Spinal cord (tissue), 10 donors: ENCODE measurements around the gene PPIP5K2. TPM values are rescaled to one million over a fixed set of nuclear protein-coding genes. Genes with fewer than 3 reads are reported as not detected.
"Not testable (repeated sequence)": the region's sequence is repeated elsewhere in the genome, so short reads cannot be mapped to it uniquely, and the experiment has no call there.

Experiments
- DNase-seq, 6 donors: peaks; one replicate each; pipeline versions ENCODE4 v3.0.0 to v3.0.0-alpha.2; 2013 to 2015; ENCODE audit warnings: low spot score in 6 of 6, low read depth in 4 of 6
- H3K27ac ChIP-seq: one replicate; pipeline ENCODE4 v1.5.1; 2013; ENCODE audit warnings: low read depth, low read length, control low read depth
- H3K27me3 ChIP-seq: one replicate; pipeline ENCODE4 v1.6.1; 2013; ENCODE audit warnings: low read length; ENCODE audit not compliant: control insufficient read depth, insufficient read depth
- H3K36me3 ChIP-seq: one replicate; pipeline ENCODE4 v1.6.1; 2013; ENCODE audit warnings: low read length; ENCODE audit not compliant: control insufficient read depth, insufficient read depth
- H3K4me1 ChIP-seq: one replicate; pipeline ENCODE4 v1.6.1; 2013; ENCODE audit warnings: low read length; ENCODE audit not compliant: control insufficient read depth, insufficient read depth
- H3K4me3 ChIP-seq: one replicate; pipeline ENCODE4 v1.5.1; 2013; ENCODE audit warnings: low read depth, low read length, control low read depth
- H3K9me3 ChIP-seq: one replicate; pipeline ENCODE4 v1.6.1; 2013; ENCODE audit warnings: low read length; ENCODE audit not compliant: control insufficient read depth, insufficient read depth
- WGBS: methylation state at CpG from one replicate; pipeline ENCODE4 v1.1.5; 2013; ENCODE audit warnings: missing lambda C conversion rate; ENCODE audit not compliant: insufficient coverage; 5-methylcytosine and 5-hydroxymethylcytosine counted together
- polyA plus RNA-seq, 2 donors: library from polyadenylated mRNA; unstranded; fragments of 120-200 nt; gene quantifications; one replicate each; pipeline ENCODE4 v1.2.1, GENCODE V29; 2013; ENCODE audit not compliant: insufficient read length in 2 of 2
- total RNA-seq, 2 donors: library from RNA; depleted of rRNA in 1 of 2; stranded (reverse); fragments of 120-200 nt in 1 of 2; fragments of >200 nt in 1 of 2; gene quantifications; one replicate each; pipeline versions ENCODE4 v1.2.3 to v1.2.4, GENCODE V29; 2013 to 2014
- donor health status: healthy.

PPIP5K2 gene
- total and polyA plus RNA-seq, 4 donors, result 62.3 to 133 (median 90.1) TPM

- Histone ChIP-seq H3K27ac (no peak overlapping the region), H3K9me3 (no peaks in the 10 kb centered on the region), H3K4me3 (no peak overlapping the region), H3K4me1 (no peaks in the 10 kb centered on the region), H3K36me3 (peaks cover 3% of the 10 kb centered on the region), H3K27me3 (no peaks in the 10 kb centered on the region)
- no peak for DNase-seq
- 98% methylated on average over 7 of the region's 8 CpGs for WGBS
These were observed 66.1 kb downstream of the PPIP5K2 start for GRCh38 chr5:103186152-103186551.

GRCh38 chr5:103188436-103188835, 68.3 kb downstream of the PPIP5K2 start:
- Histone ChIP-seq H3K27ac (no peak overlapping the region), H3K36me3 (no peaks in the 10 kb centered on the region), H3K9me3 (no peaks in the 10 kb centered on the region), H3K4me3 (no peak overlapping the region), H3K4me1 (no peaks in the 10 kb centered on the region), H3K27me3 (no peaks in the 10 kb centered on the region)
- WGBS, result no CpG with 5 or more reads among the region's 1 CpG
- DNase-seq, result no peak

GRCh38 chr5:103203226-103203625, 83.1 kb downstream of the PPIP5K2 start:
- Histone ChIP-seq H3K9me3 (no peaks in the 10 kb centered on the region), H3K4me3 (no peak overlapping the region), H3K27ac (no peak overlapping the region), H3K4me1 (no peaks in the 10 kb centered on the region), H3K36me3 (no peaks in the 10 kb centered on the region), H3K27me3 (no peaks in the 10 kb centered on the region)
- DNase-seq, result no peak

- H3K4me1 ChIP-seq, H3K27me3 ChIP-seq, H3K36me3 ChIP-seq, H3K9me3 ChIP-seq, H3K27ac ChIP-seq, DNase-seq, H3K4me3 ChIP-seq: not testable (repeated sequence)
- no CpG with 5 or more reads among the region's 3 CpGs for WGBS
These were observed 84.9 kb downstream of the PPIP5K2 start for GRCh38 chr5:103204990-103205389.

GRCh38 chr5:103205991-103206700, 86.0 kb downstream of the PPIP5K2 start:
- H3K27ac ChIP-seq, result no peak overlapping the region
- no peak overlapping the region for H3K4me3 ChIP-seq
- no CpG with 5 or more reads among the region's 3 CpGs for WGBS
- DNase-seq, result no peak
- no peaks in the 10 kb centered on the region for H3K27me3 ChIP-seq
- H3K4me1 ChIP-seq, result no peaks in the 10 kb centered on the region
- H3K36me3 ChIP-seq, result no peaks in the 10 kb centered on the region
- no peaks in the 10 kb centered on the region for H3K9me3 ChIP-seq

GRCh38 chr5:103207011-103207410, 86.9 kb downstream of the PPIP5K2 start:
- Histone ChIP-seq H3K4me3 (no peak overlapping the region), H3K9me3 (no peaks in the 10 kb centered on the region), H3K27ac (no peak overlapping the region), H3K36me3 (no peaks in the 10 kb centered on the region), H3K4me1 (no peaks in the 10 kb centered on the region), H3K27me3 (no peaks in the 10 kb centered on the region)
- no peak for DNase-seq
- WGBS, result no CpG with 5 or more reads among the region's 1 CpG

GRCh38 chr5:103207653-103208052, 87.6 kb downstream of the PPIP5K2 start:
- Histone ChIP-seq H3K27me3 (no peaks in the 10 kb centered on the region), H3K27ac (no peak overlapping the region), H3K4me1 (no peaks in the 10 kb centered on the region), H3K36me3 (no peaks in the 10 kb centered on the region), H3K4me3 (no peak overlapping the region), H3K9me3 (no peaks in the 10 kb centered on the region)
- DNase-seq, result no peak

GRCh38 chr5:103208460-103208859, 88.4 kb downstream of the PPIP5K2 start:
- Histone ChIP-seq H3K9me3 (no peaks in the 10 kb centered on the region), H3K4me1 (no peaks in the 10 kb centered on the region), H3K27me3 (no peaks in the 10 kb centered on the region), H3K4me3 (no peak overlapping the region), H3K36me3 (no peaks in the 10 kb centered on the region), H3K27ac (no peak overlapping the region)
- no CpG with 5 or more reads among the region's 2 CpGs for WGBS
- DNase-seq, result no peak

GRCh38 chr5:103209065-103209464, 89.0 kb downstream of the PPIP5K2 start:
- Histone ChIP-seq H3K27ac (no peak overlapping the region), H3K9me3 (no peaks in the 10 kb centered on the region), H3K27me3 (no peaks in the 10 kb centered on the region), H3K4me3 (no peak overlapping the region), H3K36me3 (no peaks in the 10 kb centered on the region), H3K4me1 (no peaks in the 10 kb centered on the region)
- no peak for DNase-seq

GRCh38 chr5:103210952-103211351, 90.9 kb downstream of the PPIP5K2 start:
- no peaks in the 10 kb centered on the region for H3K36me3 ChIP-seq
- DNase-seq, result no peak
- WGBS, result no CpG with 5 or more reads among the region's 2 CpGs
- no peaks in the 10 kb centered on the region for H3K27me3 ChIP-seq
- H3K27ac ChIP-seq, result no peak overlapping the region
- H3K4me3 ChIP-seq, result no peak overlapping the region
- H3K9me3 ChIP-seq, result no peaks in the 10 kb centered on the region
- no peaks in the 10 kb centered on the region for H3K4me1 ChIP-seq
